GM21723 (cell line): ENCODE results near the gene PCDHGA5.
"Not testable (repeated sequence)": the region's sequence is repeated elsewhere in the genome, so short reads cannot be mapped to it uniquely, and the experiment has no call there.

ENCODE experiments used
- ATAC-seq: cut with Tn5 transposase; IDR thresholded peaks from one replicate; pipeline ENCODE4 v1.9.1; 2021; ENCODE audit warnings: mild to moderate bottlenecking, moderate library complexity; ENCODE audit not compliant: unreplicated experiment

The PCDHGA5 gene

DNA sequence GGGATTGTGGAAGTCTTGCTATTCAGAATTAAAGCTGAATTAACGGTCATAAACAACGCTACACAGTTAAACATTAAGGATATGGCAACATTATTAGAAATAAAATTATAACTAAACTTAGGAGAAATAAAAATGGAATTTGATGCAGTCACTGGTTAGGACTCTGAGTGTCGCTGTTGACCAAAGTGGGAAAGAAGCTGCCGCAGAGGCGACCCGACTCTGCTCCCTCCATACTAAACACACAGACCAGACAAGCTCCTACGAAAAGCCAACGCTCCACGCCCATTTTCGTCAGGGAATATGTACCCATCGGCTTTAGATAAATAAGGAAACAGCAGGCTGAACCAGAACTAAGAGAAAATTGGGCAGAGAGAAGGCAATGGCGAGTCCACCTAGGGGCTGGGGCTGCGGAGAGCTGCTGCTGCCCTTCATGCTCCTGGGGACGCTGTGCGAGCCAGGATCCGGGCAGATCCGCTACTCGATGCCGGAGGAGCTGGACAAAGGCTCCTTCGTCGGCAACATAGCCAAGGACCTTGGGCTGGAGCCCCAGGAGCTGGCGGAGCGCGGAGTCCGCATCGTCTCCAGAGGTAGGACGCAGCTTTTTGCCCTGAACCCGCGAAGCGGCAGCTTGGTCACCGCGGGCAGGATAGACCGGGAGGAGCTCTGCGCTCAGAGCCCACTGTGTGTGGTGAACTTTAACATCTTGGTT, at the start of gene PCDHGA5:
PCDHGA5 (plus strand) TSS at position 211 of the 709 bp plus-strand sequence; CDS start at position 380, 169 bp downstream.
- ATAC-seq = no peak

DNA sequence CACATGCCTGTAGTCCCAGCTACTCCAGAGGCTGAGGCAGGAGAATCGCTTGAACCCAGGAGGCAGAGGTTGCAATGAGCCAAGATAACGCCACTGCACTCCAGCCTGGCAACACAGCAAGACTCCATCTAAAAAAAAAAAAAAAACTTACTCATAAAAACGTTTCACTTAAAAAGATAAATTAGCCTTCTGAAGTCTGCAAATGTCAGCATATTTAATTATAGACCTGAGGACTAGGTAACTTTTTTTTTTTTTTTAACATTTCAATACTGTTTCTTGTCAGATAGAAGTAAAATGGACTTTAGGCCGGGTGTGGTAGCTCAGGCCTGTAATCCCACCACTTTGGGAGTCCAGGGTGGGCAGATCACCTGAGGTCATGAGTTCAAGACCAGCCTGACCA, 47.0 kb upstream of the PCDHGA5 start:
- not testable (repeated sequence) for ATAC-seq

DNA sequence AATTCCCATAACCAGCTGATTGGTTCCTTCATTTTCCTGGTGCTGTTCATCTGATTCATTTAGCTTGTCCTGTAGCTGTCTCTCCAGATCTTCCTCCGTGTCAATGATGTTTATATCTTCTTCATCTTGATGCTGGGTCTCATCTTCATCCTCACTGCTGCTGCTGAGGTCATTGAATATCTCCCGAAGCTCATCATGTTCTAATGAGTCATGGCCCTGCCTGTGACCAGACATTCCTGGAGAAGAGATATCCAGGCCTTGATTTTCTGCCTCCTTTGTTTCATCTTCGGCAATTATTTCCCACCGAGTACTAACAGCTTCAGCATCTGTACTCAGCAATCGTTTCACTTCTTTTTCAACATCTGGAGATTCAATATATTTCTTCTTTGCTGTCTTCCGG, 44.8 kb upstream of the PCDHGA5 start:
- ATAC-seq = no peak

DNA sequence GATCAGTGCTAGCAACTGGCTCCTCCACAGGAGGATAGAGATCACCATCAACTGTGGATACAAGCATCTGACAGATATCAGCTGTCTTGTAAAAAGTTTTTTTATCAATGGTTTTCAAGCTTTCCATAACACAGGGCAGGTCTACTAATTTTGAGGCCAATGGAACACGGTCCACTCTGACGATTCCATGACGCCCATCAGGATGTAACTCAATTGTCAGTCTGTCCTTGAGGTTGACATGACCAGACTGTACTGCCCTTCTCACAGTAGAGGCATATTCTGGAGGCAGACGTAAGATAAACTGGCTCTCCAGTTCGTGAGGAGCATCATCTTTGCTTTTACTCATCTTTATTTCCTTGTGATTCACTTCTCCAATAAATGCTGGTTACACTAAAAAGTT, 44.3 kb upstream of the PCDHGA5 start:
- ATAC-seq = no peak

DNA sequence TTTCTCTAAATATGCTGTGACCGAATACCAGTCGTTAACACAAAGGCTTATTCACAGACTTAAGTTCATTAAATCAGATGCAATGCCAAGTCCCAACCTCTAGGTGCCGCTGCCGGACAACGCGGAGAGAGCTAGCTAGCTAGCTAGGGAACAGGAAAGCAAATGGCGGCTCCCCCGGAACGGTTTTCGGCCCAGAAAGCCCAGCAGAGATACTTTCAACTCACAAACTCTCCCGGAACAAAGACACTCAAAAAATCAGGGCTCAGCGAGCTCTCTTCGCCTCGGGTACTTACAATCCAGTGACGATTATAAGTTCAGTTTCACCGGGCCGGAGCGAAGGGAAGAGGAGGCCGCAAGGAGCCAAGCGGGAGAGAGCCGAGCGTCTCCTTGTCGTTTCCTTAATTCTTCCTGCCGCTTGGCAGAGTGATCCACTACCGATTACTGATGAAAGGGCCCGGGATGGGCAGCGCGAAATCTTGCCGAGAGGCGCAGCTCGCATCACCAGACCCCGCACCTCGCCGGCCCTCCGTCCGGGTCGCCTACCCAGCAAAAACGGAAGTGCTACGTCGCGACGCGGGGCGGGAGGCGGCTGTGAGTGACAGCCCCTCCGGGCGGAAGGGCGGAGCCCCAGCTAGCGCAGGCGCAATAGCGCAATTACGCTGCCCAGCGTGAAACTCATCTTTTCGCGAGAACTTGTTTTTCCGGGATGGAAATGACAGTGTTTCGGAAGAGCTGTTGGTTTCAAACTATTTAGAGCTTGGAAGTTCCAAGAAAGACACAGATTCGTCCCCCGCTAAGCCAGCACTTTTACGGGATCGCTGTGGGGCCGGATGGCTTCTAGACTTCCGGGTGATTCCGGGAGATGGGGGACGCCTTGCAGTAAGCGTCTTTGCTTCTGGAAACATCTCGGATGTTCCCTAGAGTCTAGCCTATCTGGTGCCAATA, 43.5 kb upstream of the PCDHGA5 start, which contains the start of gene TAF7:
TAF7 (minus strand) TSS at position 560 of the 945 bp plus-strand sequence. CDS start 740 bp downstream, outside the sequence.
- ATAC-seq = peak; percentile 96

DNA sequence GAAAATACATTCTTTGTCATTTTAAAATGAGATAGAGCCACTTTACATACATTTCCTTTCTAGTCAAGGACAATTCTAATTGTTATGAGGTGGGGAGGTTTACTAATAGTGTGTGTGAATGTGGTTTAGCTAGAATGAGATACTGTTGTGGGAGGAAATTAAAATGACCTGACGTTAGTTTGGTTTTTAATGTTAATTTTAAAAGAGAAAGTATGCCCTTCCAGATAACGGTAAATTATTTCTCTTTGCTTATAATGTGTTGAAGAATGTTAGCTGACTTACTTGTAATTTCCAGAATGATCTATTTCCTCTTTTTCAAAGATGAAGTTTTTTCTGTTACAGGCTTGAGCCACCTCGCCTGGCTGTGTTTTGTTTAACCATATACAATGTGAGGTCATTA, 41.7 kb upstream of the PCDHGA5 start:
- ATAC-seq = no peak

DNA sequence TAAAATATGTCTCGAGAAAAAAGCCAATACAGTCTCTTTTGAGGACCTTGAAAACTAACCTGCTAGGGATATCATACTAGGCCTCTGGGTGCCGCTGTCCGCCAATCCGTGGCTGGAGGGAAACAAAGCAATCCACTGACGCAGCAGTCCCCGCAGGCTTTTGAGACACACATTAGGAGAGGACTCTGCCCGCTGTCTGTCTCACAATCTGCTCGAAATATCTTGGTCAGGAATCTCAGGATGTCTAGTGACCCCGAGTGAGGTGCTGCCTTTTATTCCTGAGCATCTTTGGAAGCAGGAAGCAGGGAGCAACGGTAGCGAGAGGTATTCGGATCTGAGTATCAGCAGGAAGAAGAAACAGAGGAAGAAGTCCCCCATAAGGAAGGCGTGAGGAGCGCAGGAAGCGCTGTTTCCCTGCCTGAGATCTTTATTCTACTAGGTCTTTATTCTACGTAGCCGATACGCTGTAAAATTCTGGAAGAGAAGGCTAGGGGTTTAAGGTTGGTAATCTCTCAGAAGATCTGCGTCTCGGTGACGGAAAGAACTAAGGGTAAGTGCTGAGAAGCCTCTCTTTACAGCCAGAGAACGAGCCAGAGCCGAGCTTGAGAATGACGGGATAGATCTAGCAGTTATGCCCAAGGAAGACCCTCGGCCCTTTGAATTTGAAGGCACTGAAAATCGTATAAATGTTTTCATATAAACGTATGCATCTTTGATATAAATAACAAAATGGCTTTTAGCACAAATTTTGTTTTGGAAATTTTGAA, 37.7 kb upstream of the PCDHGA5 start:
- ATAC-seq = peak; percentile 64

DNA sequence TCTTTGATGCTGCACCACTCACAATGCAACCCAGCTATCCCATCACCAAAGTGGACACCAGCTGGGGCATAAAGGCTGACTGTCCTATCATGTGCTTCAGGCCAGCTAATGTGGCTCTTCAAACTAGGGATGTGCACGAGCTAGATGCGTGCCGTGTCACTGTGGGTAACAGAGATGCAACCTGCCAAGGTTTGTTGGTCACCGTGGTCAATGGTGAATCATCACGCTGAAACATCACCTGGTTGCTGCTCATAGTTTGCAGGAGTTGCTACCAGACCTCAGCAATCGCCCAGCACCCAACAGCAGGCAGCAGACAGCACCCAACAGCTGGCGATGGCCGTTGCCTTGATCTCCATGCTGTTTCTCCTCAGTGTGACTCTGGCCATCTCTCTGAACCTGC, 35.7 kb upstream of the PCDHGA5 start:
- no peak for ATAC-seq

DNA sequence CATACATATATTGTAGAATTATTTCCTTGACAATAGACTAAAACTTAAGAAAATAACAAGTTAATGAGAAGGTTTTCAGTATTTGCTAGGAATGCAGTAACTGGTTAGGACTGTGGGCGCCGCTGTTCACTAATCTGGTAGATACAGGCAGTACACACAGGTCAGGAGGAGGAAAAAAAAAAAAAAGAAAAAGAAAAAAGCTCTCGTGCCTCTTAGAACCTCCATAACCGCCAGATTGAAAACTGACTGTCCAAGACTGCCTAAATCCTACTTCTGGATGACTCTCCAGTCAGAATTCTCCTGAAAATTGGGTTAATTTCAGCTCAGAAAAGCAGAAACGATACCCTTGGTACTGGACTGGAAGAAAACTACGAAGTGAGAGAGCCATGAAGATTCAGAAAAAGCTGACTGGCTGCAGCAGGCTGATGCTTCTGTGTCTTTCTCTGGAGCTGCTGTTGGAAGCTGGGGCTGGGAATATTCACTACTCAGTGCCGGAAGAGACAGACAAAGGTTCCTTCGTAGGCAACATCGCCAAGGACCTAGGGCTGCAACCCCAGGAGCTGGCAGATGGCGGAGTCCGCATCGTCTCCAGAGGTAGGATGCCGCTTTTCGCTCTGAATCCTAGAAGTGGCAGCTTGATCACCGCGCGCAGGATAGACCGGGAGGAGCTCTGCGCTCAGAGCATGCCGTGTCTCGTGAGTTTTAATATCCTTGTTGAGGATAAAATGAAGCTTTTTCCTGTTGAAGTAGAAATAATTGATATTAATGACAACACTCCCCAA, 33.5 kb upstream of the PCDHGA5 start, which contains the start of gene PCDHGA1:
PCDHGA1 (plus strand) TSS at position 216 of the 782 bp plus-strand sequence.
- ATAC-seq = no peak

DNA sequence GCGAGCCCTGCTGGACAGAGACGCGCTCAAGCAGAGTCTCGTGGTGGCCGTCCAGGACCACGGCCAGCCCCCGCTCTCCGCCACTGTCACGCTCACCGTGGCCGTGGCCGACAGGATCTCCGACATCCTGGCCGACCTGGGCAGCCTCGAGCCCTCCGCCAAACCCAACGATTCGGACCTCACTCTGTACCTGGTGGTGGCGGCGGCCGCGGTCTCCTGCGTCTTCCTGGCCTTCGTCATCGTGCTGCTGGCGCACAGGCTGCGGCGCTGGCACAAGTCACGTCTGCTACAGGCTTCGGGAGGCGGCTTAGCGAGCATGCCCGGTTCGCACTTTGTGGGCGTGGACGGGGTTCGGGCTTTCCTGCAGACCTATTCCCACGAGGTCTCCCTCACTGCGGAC, 31.4 kb upstream of the PCDHGA5 start:
- ATAC-seq = not testable (repeated sequence)

DNA sequence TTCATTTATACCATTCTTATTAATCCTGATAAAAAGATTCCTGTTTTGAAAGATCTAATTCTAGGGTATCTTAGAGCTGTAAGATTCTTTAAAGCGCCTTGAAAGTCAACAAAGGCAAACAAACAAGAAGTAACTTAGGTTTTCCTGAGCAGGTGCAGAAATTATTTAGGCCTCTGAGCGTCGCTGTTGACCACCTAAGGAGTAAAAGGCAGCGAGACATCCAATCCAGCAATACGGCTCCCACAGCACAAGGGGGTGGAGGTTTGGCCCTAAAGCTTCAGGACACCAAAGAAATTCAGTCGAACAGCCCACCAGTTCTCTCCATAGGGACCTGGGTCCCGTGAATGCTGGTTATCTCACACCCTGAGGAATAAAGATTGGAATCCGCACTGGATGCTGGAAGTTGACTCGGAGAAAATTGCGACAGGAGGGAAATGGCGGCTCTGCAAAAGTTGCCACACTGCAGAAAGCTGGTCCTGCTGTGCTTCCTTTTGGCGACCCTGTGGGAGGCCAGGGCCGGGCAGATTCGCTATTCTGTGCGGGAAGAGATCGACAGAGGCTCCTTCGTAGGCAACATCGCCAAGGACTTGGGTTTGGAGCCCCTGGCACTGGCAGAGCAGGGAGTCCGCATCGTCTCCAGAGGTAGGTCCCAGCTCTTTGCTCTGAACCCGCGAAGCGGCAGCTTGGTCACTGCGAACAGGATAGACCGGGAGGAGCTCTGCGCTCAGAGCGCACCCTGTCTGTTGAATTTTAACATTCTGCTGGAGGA, 25.2 kb upstream of the PCDHGA5 start, which contains the start of gene PCDHGA2:
PCDHGA2 (plus strand) TSS at position 223 of the 769 bp plus-strand sequence.
- no peak for ATAC-seq

DNA sequence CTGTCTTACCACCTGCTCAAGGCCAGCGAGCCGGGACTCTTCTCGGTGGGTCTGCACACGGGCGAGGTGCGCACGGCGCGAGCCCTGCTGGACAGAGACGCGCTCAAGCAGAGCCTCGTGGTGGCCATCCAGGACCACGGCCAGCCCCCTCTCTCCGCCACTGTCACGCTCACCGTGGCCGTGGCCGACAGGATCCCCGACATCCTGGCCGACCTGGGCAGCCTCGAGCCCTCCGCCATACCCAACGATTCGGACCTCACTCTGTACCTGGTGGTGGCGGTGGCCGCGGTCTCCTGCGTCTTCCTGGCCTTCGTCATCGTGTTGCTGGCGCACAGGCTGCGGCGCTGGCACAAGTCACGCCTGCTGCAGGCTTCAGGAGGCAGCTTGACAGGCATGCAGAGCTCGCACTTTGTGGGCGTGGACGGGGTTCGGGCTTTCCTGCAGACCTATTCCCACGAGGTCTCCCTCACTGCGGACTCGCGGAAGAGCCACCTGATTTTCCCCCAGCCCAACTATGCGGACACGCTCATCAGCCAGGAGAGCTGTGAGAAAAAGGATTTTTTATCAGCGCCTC, 23.1 kb upstream of the PCDHGA5 start:
- not testable (repeated sequence) for ATAC-seq

DNA sequence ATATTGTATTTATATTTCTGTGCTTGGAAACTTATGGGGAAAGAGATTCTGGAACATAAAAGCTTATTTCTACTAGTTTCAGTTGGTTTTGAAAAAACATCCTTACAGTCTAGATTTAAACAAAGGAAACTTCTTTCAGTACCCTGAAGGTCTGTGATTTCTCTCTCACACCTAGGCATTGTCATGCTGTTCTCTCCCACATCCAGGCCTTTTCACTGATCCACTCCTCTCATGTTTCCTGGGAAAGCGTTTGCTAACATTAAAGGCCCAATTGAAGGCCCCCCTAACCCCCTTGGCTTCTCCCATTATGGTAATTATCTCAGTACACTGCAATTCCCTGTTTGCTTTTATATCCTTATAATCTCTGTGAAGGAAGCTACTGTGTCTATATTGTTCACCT, 21.2 kb upstream of the PCDHGA5 start:
- ATAC-seq = no peak

DNA sequence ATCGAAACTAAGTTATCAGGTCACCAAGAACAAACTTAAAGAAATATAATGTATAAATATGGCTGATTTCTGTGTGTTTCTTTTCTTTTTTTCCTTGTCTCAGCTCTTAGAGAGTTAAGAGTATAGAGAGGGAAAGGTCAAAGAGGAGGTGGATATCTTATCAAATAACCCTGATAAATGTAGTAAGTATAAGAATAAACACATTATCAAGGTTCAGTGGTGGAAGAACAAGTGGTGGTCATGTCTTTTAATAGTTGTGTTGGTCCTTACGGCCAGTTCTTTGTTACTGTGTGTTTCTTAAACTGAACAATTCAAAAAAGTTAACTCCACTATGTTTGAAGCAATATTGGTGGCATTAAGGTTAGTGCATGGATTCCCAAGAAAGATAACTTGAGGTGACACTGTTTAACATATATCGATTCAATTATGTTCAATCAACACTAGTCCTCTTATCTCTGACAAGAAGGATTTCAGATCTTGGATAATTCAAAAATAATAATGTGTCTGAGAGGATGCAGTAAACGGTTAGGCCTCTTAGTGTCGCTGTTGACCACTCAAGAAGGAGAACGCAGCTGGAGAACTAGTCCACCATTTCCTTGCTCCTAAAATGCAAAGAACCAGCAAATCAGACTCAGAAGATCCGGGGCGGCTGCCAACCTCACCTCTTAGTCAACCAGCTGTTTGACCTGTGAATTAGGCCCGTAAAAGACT, 20.6 kb upstream of the PCDHGA5 start, which contains the start of gene PCDHGA3:
PCDHGA3 (plus strand) TSS at position 588 of the 711 bp plus-strand sequence. CDS start 205 bp downstream, outside the sequence.
- no peak for ATAC-seq

DNA sequence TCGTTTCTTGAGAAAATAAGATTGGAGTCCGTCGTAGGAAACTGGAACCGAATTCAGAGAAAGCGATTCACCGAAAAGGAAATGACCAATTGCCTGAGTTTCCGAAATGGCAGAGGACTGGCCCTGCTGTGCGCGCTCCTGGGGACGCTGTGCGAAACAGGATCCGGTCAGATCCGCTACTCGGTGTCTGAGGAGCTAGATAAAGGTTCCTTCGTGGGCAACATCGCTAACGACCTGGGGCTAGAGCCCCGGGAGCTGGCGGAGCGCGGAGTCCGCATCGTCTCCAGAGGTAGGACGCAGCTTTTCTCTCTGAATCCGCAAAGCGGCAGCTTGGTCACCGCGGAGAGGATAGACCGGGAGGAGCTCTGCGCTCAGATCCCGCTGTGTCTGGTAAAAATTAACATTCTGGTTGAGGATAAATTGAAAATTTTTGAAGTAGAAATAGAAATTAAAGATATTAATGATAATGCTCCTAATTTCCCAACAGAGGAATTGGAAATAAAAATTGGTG, 20.0 kb upstream of the PCDHGA5 start:
- ATAC-seq = no peak

DNA sequence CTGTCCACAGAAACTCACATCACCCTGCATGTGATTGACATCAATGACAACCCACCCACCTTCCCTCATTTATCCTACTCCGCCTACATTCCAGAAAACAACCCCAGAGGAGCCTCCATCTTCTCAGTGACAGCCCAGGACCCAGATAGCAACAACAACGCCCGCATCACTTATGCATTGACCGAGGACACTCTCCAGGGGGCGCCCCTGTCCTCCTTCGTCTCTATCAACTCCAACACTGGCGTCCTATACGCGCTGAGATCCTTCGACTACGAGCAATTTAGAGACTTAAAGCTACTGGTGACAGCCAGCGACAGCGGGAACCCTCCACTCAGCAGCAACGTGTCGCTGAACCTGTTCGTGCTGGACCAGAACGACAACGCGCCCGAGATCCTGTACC, 18.6 kb upstream of the PCDHGA5 start:
- ATAC-seq = no peak

DNA sequence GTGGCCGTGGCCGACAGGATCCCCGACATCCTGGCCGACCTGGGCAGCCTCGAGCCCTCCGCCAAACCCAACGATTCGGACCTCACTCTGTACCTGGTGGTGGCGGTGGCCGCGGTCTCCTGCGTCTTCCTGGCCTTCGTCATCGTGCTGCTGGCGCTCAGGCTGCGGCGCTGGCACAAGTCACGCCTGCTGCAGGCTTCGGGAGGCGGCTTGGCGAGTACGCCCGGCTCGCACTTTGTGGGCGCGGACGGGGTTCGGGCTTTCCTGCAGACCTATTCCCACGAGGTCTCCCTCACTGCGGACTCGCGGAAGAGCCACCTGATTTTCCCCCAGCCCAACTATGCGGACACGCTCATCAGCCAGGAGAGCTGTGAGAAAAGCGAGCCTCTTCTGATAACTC, 17.9 kb upstream of the PCDHGA5 start:
- ATAC-seq = not testable (repeated sequence)
